PC-3 (cell line): ENCODE data around the gene PMAIP1.

Experiments used
- EZH2 ChIP-seq: fragments of 300-600 bp; sonication (generic); IDR thresholded peaks from one replicate; pipeline ENCODE4 v1.6.1; 2017; ENCODE audit warnings: antibody characterized with exemption, mild to moderate bottlenecking, low read length; ENCODE audit not compliant: unreplicated experiment
- TF ChIP-seq, protein P1 (sequence below): fragments of 300-600 bp; sonication (generic); conservative IDR thresholded peaks from 2 replicates; pipeline ENCODE4 v1.5.1; 2017; ENCODE audit warnings: antibody characterized with exemption, low read depth, mild to moderate bottlenecking, low read length

DNA sequence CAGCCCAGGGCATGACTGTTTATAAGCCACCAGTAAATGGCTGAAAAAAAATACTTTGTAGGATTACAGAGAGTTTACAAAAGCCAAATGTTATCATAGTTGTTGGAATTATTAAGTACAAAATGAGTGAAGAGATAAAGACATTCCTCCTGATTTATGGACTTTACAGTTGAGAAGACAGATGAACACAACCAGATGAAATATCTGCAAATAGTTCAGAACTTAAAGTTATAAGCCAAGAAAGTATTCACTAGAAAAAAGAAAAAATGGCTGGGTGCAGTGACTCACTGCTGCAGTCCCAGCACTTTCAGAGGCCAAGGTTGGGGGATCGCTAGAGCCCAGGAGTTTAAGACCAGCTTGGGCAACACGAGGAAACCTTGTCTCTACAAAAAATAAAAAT, 11.2 kb downstream of the PMAIP1 start:
- TF ChIP-seq, protein P1, sequence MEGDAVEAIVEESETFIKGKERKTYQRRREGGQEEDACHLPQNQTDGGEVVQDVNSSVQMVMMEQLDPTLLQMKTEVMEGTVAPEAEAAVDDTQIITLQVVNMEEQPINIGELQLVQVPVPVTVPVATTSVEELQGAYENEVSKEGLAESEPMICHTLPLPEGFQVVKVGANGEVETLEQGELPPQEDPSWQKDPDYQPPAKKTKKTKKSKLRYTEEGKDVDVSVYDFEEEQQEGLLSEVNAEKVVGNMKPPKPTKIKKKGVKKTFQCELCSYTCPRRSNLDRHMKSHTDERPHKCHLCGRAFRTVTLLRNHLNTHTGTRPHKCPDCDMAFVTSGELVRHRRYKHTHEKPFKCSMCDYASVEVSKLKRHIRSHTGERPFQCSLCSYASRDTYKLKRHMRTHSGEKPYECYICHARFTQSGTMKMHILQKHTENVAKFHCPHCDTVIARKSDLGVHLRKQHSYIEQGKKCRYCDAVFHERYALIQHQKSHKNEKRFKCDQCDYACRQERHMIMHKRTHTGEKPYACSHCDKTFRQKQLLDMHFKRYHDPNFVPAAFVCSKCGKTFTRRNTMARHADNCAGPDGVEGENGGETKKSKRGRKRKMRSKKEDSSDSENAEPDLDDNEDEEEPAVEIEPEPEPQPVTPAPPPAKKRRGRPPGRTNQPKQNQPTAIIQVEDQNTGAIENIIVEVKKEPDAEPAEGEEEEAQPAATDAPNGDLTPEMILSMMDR, result no peak
- no peak for TF ChIP-seq EZH2
